Vagina (tissue), 2 donors: ENCODE results near the gene GTF3C4. TPM values are rescaled to one million over a fixed set of nuclear protein-coding genes. Genes with fewer than 3 reads are reported as not detected.

Experiments used
- DNase-seq, 2 donors: peaks; one replicate each; pipeline ENCODE4 v3.0.0-alpha.2; 2017; ENCODE audit errors: extremely low spot score in 2 of 2
- H3K27ac ChIP-seq: fragments of 200-600 bp; sonication (generic); one replicate; pipeline ENCODE4 v1.5.1; 2019
- H3K27me3 ChIP-seq: fragments of 200-600 bp; sonication (generic); one replicate; pipeline ENCODE4 v1.5.1; 2019
- H3K36me3 ChIP-seq, 2 donors: fragments of 200-600 bp; sonication (generic); one replicate each; pipeline ENCODE4 v1.5.1; 2017 to 2019
- H3K4me1 ChIP-seq: fragments of 200-600 bp; sonication (generic); one replicate; pipeline ENCODE4 v1.5.1; 2019
- H3K4me3 ChIP-seq, 2 donors: fragments of 200-600 bp; sonication (generic); 1 replicate in 1 of 2; 2 replicates in 1 of 2; pipeline ENCODE4 v1.5.1; 2016 to 2019
- H3K9me3 ChIP-seq: fragments of 200-600 bp; sonication (generic); one replicate; pipeline ENCODE4 v1.5.1; 2019
- POLR2A ChIP-seq, 2 donors: fragments of 450-650 bp; IDR thresholded peaks; one replicate each; pipeline ENCODE4 v1.6.1; 2017; ENCODE audit warnings: antibody characterized with exemption in 2 of 2, mild to moderate bottlenecking in 2 of 2, moderate library complexity in 2 of 2
- POLR2AphosphoS5 ChIP-seq, 2 donors: sonication (generic); formaldehyde crosslinking; IDR thresholded peaks; one replicate each; pipeline ENCODE4 v1.9.0; 2017; ENCODE audit warnings: antibody characterized with exemption in 2 of 2, mild to moderate bottlenecking in 2 of 2, low read depth in 1 of 2; ENCODE audit not compliant: insufficient read depth in 1 of 2
- intact Hi-C: fragments of 100-400 bp; cut with DNase I; formaldehyde crosslinking; loops from one replicate; pipeline ENCODE4 v1.15.1; 2023
- total RNA-seq: library from RNA; depleted of rRNA; stranded (reverse); fragments of >200 nt; gene quantifications from one replicate; pipeline ENCODE4 v1.2.3, GENCODE V29; 2016
- TF ChIP-seq, protein P1 (sequence below), 3 experiments: fragments of 450-650 bp in 2 of 3; fragments of 200-600 bp in 1 of 3; sonication (generic) in 1 of 3; IDR thresholded peaks; one replicate each; pipeline ENCODE4 v1.5.1; 2017 to 2019; ENCODE audit warnings: antibody characterized with exemption in 3 of 3, mild to moderate bottlenecking in 2 of 3, moderate library complexity in 2 of 3

Gene GTF3C4
- total RNA-seq, 1 donor from 2014 or later = 8.8 TPM

- TF ChIP-seq, protein P1, sequence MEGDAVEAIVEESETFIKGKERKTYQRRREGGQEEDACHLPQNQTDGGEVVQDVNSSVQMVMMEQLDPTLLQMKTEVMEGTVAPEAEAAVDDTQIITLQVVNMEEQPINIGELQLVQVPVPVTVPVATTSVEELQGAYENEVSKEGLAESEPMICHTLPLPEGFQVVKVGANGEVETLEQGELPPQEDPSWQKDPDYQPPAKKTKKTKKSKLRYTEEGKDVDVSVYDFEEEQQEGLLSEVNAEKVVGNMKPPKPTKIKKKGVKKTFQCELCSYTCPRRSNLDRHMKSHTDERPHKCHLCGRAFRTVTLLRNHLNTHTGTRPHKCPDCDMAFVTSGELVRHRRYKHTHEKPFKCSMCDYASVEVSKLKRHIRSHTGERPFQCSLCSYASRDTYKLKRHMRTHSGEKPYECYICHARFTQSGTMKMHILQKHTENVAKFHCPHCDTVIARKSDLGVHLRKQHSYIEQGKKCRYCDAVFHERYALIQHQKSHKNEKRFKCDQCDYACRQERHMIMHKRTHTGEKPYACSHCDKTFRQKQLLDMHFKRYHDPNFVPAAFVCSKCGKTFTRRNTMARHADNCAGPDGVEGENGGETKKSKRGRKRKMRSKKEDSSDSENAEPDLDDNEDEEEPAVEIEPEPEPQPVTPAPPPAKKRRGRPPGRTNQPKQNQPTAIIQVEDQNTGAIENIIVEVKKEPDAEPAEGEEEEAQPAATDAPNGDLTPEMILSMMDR (IDR thresholded peaks at IDR 0.05) = no peak
- TF ChIP-seq POLR2A (IDR thresholded peaks at IDR 0.05) (no peak), POLR2AphosphoS5 (IDR thresholded peaks at IDR 0.05; ENCODE audit: insufficient read depth in 1 of 2, low read depth in 1 of 2) (no peak)
- H3K9me3 ChIP-seq = no peaks in the 10 kb centered on the region
- intact Hi-C loops = no loop called here
Measured at GRCh38 chr9:132723809-132724208, 53.5 kb downstream of the GTF3C4 start.

DNA sequence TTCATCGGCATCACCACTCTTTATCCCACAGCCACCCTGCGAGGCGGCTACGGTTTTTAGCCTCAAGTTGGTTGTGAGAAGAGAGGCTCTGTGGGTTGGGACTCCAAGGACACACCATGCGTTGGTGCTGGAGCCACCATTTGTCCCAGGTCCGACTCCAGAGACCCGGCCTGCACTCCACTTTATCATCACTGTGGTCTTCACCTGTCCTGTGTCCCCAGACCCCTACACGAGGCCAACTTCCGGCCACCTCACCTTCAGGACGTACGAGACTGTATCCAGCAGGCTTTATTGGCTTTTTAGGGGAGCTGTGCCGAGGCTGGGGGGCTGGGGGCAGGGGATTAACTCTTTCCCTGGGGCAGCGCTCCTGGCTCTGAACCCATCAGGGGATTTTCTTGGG is 55.0 kb downstream of the GTF3C4 start:
- H3K36me3 ChIP-seq = no peaks in the 10 kb centered on the region
- no peak overlapping the region for H3K27ac ChIP-seq
- H3K9me3 ChIP-seq = no peaks in the 10 kb centered on the region
- TF ChIP-seq POLR2A (IDR thresholded peaks at IDR 0.05) = no peak
- TF ChIP-seq POLR2AphosphoS5 (IDR thresholded peaks at IDR 0.05; ENCODE audit: insufficient read depth in 1 of 2, low read depth in 1 of 2) = no peak
- TF ChIP-seq, protein P1 (IDR thresholded peaks at IDR 0.05) = no peak
- H3K4me1 ChIP-seq = no peaks in the 10 kb centered on the region
- H3K27me3 ChIP-seq = no peaks in the 10 kb centered on the region
- no peak overlapping the region for H3K4me3 ChIP-seq
- DNase-seq = no peak
- intact Hi-C loops = no loop called here

More at GRCh38 chr9:132723809-132724208, 53.5 kb downstream of the GTF3C4 start:
- Histone ChIP-seq H3K27me3 (no peaks in the 10 kb centered on the region), H3K27ac (no peak overlapping the region), H3K4me1 (no peaks in the 10 kb centered on the region), H3K36me3 (no peaks in the 10 kb centered on the region), H3K4me3 (no peak overlapping the region)
- no peak for DNase-seq

- Histone ChIP-seq H3K36me3 (no peaks in the 10 kb centered on the region), H3K4me3 (no peak overlapping the region), H3K9me3 (no peaks in the 10 kb centered on the region), H3K27ac (no peak overlapping the region), H3K4me1 (no peaks in the 10 kb centered on the region), H3K27me3 (no peaks in the 10 kb centered on the region)
- DNase-seq = no peak
- intact Hi-C loops = no loop called here
- TF ChIP-seq, protein P1 (IDR thresholded peaks at IDR 0.05) = no peak
- TF ChIP-seq POLR2A (IDR thresholded peaks at IDR 0.05) = no peak
- no peak for TF ChIP-seq POLR2AphosphoS5 (IDR thresholded peaks at IDR 0.05; ENCODE audit: insufficient read depth in 1 of 2, low read depth in 1 of 2)
Measured at GRCh38 chr9:132726576-132727130, 56.4 kb downstream of the GTF3C4 start.

DNA sequence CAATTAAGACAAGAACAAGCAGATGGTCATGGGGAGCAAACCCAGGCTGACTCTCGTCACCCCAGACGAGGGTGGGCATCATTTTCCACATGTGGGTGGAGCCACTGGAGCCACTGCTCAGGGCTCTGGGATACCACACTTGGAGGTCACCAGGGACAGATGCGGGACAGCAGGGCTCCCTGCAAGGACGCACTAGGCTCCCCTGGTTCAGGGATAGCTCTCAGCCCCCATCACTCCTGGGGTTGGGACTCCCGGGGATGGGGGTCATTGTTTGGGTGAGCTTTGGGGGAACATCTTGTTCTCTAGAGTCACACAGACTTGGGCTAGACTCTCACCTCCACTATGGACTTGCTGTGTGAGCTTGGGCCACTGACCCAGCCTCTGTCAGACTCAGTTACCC is 57.8 kb downstream of the GTF3C4 start:
- intact Hi-C loops = no loop called here
- no peak overlapping the region for H3K27ac ChIP-seq
- no peaks in the 10 kb centered on the region for H3K27me3 ChIP-seq
- DNase-seq = no peak
- no peak overlapping the region for H3K4me3 ChIP-seq
- no peaks in the 10 kb centered on the region for H3K9me3 ChIP-seq
- no peaks in the 10 kb centered on the region for H3K36me3 ChIP-seq
- no peaks in the 10 kb centered on the region for H3K4me1 ChIP-seq
- TF ChIP-seq, protein P1 (IDR thresholded peaks at IDR 0.05) = no peak
- no peak for TF ChIP-seq POLR2AphosphoS5 (IDR thresholded peaks at IDR 0.05; ENCODE audit: insufficient read depth in 1 of 2, low read depth in 1 of 2)
- TF ChIP-seq POLR2A (IDR thresholded peaks at IDR 0.05) = no peak

GRCh38 chr9:132728497-132728896 is 58.2 kb downstream of the GTF3C4 start:
- H3K4me3 ChIP-seq = no peak overlapping the region
- no peaks in the 10 kb centered on the region for H3K9me3 ChIP-seq
- no peak overlapping the region for H3K27ac ChIP-seq
- TF ChIP-seq, protein P1 (IDR thresholded peaks at IDR 0.05) = no peak
- peaks cover 3% of the 10 kb centered on the region for H3K4me1 ChIP-seq
- no peaks in the 10 kb centered on the region for H3K27me3 ChIP-seq
- no peaks in the 10 kb centered on the region for H3K36me3 ChIP-seq
- no peak for DNase-seq
- intact Hi-C loops = no loop called here
